ENCODE data around the gene C1RL.

DNA sequence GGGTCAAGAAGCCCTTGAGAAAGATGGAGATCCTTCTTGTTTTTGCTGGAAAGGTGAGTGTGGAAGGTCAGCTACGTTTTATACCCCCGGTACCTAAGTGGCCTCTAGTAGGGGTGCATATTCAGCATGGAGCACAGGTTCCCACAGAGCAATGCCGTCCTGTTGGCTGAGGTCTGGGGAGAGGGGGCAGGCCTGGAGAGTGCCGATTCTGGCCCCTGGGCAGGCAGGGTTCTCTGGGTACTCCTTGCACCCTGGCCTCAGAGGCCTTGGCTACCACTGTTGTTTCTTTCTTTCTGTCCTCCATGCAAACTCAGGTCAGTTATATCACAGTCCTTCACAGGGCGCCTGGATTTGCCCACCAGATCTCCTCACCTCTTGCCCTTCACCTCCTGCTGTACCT, 11.2 kb upstream of the C1RL start:
- TF ChIP-seq POLR2A (IDR thresholded peaks at IDR 0.05): no peak
- TF ChIP-seq, protein P1, sequence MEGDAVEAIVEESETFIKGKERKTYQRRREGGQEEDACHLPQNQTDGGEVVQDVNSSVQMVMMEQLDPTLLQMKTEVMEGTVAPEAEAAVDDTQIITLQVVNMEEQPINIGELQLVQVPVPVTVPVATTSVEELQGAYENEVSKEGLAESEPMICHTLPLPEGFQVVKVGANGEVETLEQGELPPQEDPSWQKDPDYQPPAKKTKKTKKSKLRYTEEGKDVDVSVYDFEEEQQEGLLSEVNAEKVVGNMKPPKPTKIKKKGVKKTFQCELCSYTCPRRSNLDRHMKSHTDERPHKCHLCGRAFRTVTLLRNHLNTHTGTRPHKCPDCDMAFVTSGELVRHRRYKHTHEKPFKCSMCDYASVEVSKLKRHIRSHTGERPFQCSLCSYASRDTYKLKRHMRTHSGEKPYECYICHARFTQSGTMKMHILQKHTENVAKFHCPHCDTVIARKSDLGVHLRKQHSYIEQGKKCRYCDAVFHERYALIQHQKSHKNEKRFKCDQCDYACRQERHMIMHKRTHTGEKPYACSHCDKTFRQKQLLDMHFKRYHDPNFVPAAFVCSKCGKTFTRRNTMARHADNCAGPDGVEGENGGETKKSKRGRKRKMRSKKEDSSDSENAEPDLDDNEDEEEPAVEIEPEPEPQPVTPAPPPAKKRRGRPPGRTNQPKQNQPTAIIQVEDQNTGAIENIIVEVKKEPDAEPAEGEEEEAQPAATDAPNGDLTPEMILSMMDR (IDR thresholded peaks at IDR 0.05): no peak

Measured in ovary (tissue), 3 donors.